Transverse colon (tissue), 4 donors: ENCODE data around the gene DCST1. TPM values are rescaled to one million over a fixed set of nuclear protein-coding genes. Genes with fewer than 3 reads are reported as not detected.

Experiments used
- DNase-seq: peaks from one replicate; pipeline ENCODE4 v3.0.0-alpha.2; 2019
- H3K27ac ChIP-seq, 4 donors: fragments of 200-600 bp; sonication (generic); 2 replicates each; pipeline ENCODE4 v1.5.1; 2016 to 2018; ENCODE audit warnings: inconsistent platforms in 4 of 4
- H3K27me3 ChIP-seq: fragments of 200-600 bp; sonication (generic); 2 replicates; pipeline ENCODE4 v1.5.1; 2017; ENCODE audit warnings: inconsistent platforms
- H3K36me3 ChIP-seq, 4 donors: fragments of 200-600 bp; sonication (generic); 2 replicates each; pipeline ENCODE4 v1.5.1; 2017 to 2019; ENCODE audit warnings: inconsistent platforms in 4 of 4
- H3K4me1 ChIP-seq, 4 donors: fragments of 200-600 bp; sonication (generic); 2 replicates each; pipeline ENCODE4 v1.5.1; 2017 to 2020; ENCODE audit warnings: inconsistent platforms in 4 of 4
- H3K4me3 ChIP-seq, 4 donors: fragments of 200-600 bp; sonication (generic); 1 replicate in 1 of 4; 2 replicates in 3 of 4; pipeline versions ENCODE4 v1.5.1 to v1.6.1; 2017 to 2019; ENCODE audit warnings: inconsistent platforms in 4 of 4
- H3K9me3 ChIP-seq, 2 donors: fragments of 200-600 bp; sonication (generic); 2 replicates each; pipeline ENCODE4 v1.5.1; 2017 to 2019; ENCODE audit warnings: inconsistent platforms in 2 of 2
- EP300 ChIP-seq: sonication (generic); formaldehyde crosslinking; IDR thresholded peaks from one replicate; pipeline ENCODE4 v1.6.1; 2017; ENCODE audit warnings: antibody characterized with exemption, low read depth
- POLR2A ChIP-seq: fragments of 450-650 bp; IDR thresholded peaks from one replicate; pipeline ENCODE4 v1.6.1; 2016; ENCODE audit warnings: antibody characterized with exemption, mild to moderate bottlenecking, moderate library complexity
- POLR2AphosphoS5 ChIP-seq, 3 donors: sonication (generic); formaldehyde crosslinking; IDR thresholded peaks; one replicate each; pipeline ENCODE4 v1.6.1; 2016; ENCODE audit warnings: antibody characterized with exemption in 3 of 3
- WGBS, 2 donors: methylation state at CpG; one replicate each; pipeline ENCODE4 v1.1.5; 2018; ENCODE audit warnings: low coverage in 1 of 2; 5-methylcytosine and 5-hydroxymethylcytosine counted together
- in situ Hi-C, 4 donors: fragments of 200-750 bp; cut with MboI; loops; one replicate each; pipeline versions ENCODE4 v1.15.0 to v1.15.1; 2017; ENCODE audit warnings: low sequenced_read_pairs in 3 of 4, low pct_ligation_motif_present in 1 of 4, low pct_unique_long_range_greater_than_20kb in 1 of 4
- intact Hi-C: fragments of 100-400 bp; cut with DNase I; formaldehyde crosslinking; loops from one replicate; pipeline ENCODE4 v1.15.1; 2023; ENCODE audit warnings: low total_unique reads
- total RNA-seq, 4 donors: library from RNA; depleted of rRNA; stranded (reverse); fragments of >200 nt; gene quantifications; one replicate each; pipeline ENCODE4 v1.1.0, GENCODE V29; 2016
- TF ChIP-seq, protein P1 (sequence below), 5 experiments: fragments of 200-600 bp in 3 of 5; fragments of 450-650 bp in 2 of 5; sonication (generic) in 3 of 5; IDR thresholded peaks; 1 replicate in 2 of 5; 2 replicates in 3 of 5; pipeline ENCODE4 v1.5.1; 2016 to 2017; ENCODE audit warnings: antibody characterized with exemption in 5 of 5, inconsistent platforms in 3 of 5, mild to moderate bottlenecking in 2 of 5, moderate library complexity in 1 of 5

The DCST1 gene
- total RNA-seq, 4 donors from 2014 or later = 0.32 to 0.41 TPM; not detected in 2

DNA sequence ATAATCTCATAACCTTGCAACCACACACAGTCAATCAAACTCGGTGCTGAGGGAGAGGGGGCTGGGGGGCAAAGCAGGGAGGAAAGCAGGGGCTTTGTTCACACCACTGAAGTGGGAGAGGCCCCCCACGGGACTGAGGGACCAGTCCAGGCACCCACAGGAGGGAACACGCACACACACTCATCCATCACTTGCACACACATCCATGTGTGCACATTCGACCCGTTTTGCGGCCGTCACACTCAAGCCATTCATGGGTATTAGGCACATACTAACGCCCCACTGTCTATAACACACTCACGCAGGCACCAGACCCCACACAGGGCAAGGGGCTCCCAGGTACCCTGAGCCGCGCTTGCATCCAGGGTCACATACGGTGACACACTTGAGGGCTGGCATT lies 59.0 kb downstream of the DCST1 start:
- Histone ChIP-seq H3K27me3 (no peaks in the 10 kb centered on the region), H3K4me3 (no peak overlapping the region), H3K36me3 (no peaks in the 10 kb centered on the region), H3K4me1 (peaks cover 12 to 26% (median 19%) of the 10 kb centered on the region in 4 donors), H3K9me3 (no peaks in the 10 kb centered on the region), H3K27ac (no peak overlapping the region)
- no peak for DNase-seq
- TF ChIP-seq POLR2AphosphoS5 (IDR thresholded peaks at IDR 0.05) = no peak
- TF ChIP-seq EP300 = no peak
- TF ChIP-seq POLR2A = no peak
- TF ChIP-seq, protein P1, sequence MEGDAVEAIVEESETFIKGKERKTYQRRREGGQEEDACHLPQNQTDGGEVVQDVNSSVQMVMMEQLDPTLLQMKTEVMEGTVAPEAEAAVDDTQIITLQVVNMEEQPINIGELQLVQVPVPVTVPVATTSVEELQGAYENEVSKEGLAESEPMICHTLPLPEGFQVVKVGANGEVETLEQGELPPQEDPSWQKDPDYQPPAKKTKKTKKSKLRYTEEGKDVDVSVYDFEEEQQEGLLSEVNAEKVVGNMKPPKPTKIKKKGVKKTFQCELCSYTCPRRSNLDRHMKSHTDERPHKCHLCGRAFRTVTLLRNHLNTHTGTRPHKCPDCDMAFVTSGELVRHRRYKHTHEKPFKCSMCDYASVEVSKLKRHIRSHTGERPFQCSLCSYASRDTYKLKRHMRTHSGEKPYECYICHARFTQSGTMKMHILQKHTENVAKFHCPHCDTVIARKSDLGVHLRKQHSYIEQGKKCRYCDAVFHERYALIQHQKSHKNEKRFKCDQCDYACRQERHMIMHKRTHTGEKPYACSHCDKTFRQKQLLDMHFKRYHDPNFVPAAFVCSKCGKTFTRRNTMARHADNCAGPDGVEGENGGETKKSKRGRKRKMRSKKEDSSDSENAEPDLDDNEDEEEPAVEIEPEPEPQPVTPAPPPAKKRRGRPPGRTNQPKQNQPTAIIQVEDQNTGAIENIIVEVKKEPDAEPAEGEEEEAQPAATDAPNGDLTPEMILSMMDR (IDR thresholded peaks at IDR 0.05) = no peak
- intact Hi-C loops = loop anchor here (5.0 kb wide), 1 partner anchor 35 kb away; the partner anchor contains the start of gene EFNA1
- 83% methylated on average over 12 of the region's 12 CpGs; no CpG with 5 or more reads in 1 of the 2 donors for WGBS, 2 donors
- in situ Hi-C loops = loop anchor here (5.0 to 10.0 kb wide), 2 partner anchors 72 to 75 kb away; no protein-coding TSS in a partner anchor

DNA sequence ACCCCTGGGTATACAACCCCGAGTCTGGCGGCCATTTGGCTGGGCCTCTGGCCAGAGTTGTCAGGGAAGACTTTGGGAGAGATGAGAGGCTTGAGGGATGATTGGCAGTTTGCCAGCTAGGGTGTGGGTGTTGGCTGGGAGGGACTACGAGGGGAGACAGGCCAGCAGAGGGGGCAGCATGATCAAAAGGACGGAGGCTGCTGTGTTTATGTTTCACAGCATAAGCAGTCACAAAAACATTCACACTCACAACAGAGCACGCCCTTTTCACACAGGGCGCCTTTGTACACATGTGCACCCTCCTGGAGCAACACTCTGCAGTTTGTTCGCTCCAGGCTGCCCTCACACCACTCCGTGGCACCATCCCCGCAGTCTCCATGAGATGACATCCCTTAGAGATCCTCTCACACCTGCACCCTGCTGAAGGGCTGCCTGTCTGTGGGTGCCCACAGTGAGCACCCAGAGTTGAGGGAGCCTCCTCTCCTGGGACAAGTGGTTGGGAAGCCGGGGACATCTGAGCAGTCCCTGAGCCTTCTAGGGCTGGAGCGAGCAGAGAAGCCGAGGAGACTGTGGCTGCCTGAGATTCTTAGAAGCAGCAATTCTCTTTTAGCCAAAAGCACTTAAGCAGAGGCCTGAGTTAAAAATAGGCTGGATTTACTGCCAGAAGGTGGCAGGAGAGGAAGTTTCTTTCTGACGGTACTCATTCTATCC lies 60.4 kb downstream of the DCST1 start:
- H3K9me3 ChIP-seq = no peaks in the 10 kb centered on the region
- no peak overlapping the region for H3K4me3 ChIP-seq
- no peaks in the 10 kb centered on the region for H3K27me3 ChIP-seq
- WGBS, 2 donors = 21% methylated on average over 13 of the region's 13 CpGs; no CpG with 5 or more reads in 1 of the 2 donors
- H3K27ac ChIP-seq = peak overlapping the region; percentile 23 to 64 (median 50)
- intact Hi-C loops (loop anchor here (2.0 to 5.0 kb wide), 2 partner anchors 33 to 73 kb away; partner anchors contain the start of gene EFNA1), in situ Hi-C loops (loop anchor here (5.0 to 10.0 kb wide), 2 partner anchors 71 to 73 kb away; no protein-coding TSS in a partner anchor)
- no peak for DNase-seq
- H3K4me1 ChIP-seq = peaks cover 12 to 26% (median 19%) of the 10 kb centered on the region in 4 donors
- no peaks in the 10 kb centered on the region for H3K36me3 ChIP-seq
- TF ChIP-seq, protein P1 (IDR thresholded peaks at IDR 0.05) = peak; percentile 39 to 52 (median 40)
- TF ChIP-seq EP300 = no peak

DNA sequence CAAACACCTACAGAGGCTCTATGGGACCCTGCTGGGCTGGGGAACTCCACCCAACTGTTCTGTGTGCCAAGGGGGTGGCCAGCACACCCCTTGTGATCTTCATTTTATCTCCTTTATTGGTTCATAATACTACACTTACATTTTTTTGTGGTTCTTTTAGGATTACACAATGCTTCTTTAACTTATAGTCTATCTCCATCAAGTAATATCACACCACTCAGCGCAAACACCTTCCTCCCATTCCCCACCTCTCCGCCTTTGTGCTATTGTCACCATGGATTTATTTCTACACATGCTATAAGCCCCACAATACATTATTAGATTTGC lies 61.0 kb downstream of the DCST1 start:
- H3K27ac ChIP-seq = peak overlapping the region; percentile 23 to 64 (median 50)
- TF ChIP-seq POLR2A = no peak
- TF ChIP-seq, protein P1 (IDR thresholded peaks at IDR 0.05) = peak in 1 of 5 experiments; percentile 2
- WGBS, 2 donors = 38 to 68% methylated on average over 2 of the region's 2 CpGs

DNA sequence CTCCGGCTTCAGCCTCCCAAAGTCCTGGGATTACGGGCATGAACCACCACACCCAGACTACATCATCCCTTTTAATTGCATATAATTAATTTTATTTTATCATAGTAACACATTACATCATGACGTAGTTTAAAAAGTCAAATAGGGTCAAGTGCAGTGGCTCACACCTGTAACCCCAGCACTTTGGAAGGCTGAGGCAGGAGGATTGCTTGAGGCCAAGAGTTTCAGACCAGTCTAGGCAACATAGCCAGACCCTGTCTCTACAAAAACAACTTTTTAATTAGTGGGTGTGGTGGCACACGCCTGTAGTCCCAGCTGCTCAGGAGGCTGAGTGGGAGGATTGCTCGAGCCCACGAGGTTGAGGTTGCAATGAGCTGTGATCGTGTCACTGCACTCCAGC lies 65.7 kb downstream of the DCST1 start:
- intact Hi-C loops = no loop called here

More for the DNA sequence above, 61.0 kb downstream of the DCST1 start:
- intact Hi-C loops (loop anchor here (2.0 to 5.0 kb wide), 2 partner anchors 33 to 72 kb away; partner anchors contain the start of gene EFNA1), in situ Hi-C loops (loop anchor here (5.0 to 10.0 kb wide), 2 partner anchors 70 to 73 kb away; no protein-coding TSS in a partner anchor)
- H3K36me3 ChIP-seq = no peaks in the 10 kb centered on the region
- DNase-seq = no peak
- H3K9me3 ChIP-seq = no peaks in the 10 kb centered on the region
- H3K4me1 ChIP-seq = peaks cover 12 to 26% (median 19%) of the 10 kb centered on the region in 4 donors
- no peaks in the 10 kb centered on the region for H3K27me3 ChIP-seq
- H3K4me3 ChIP-seq = no peak overlapping the region

More for the DNA sequence above, 65.7 kb downstream of the DCST1 start:
- no peak overlapping the region for H3K27ac ChIP-seq
- in situ Hi-C loops = loop anchor here in 1 of 4 donors (10.0 kb wide), 1 partner anchor 65 kb away; no protein-coding TSS in a partner anchor
- DNase-seq = no peak
- peaks cover 3 to 22% (median 11%) of the 10 kb centered on the region in 4 donors for H3K4me1 ChIP-seq
- no peaks in the 10 kb centered on the region for H3K36me3 ChIP-seq
- 69% methylated on average over 6 to 7 of the region's 7 CpGs for WGBS, 2 donors
- no peak overlapping the region for H3K4me3 ChIP-seq
- H3K9me3 ChIP-seq = no peaks in the 10 kb centered on the region
- TF ChIP-seq POLR2A (no peak), EP300 (no peak), POLR2AphosphoS5 (IDR thresholded peaks at IDR 0.05) (no peak)
- TF ChIP-seq, protein P1 (IDR thresholded peaks at IDR 0.05) = no peak
- H3K27me3 ChIP-seq = no peaks in the 10 kb centered on the region
